Activated effector memory CD4-positive, alpha-beta T cell treated with anti-CD3 and anti-CD28 coated beads, Interleukin-2, amount 50 U/mL, for 16 hours (primary cell): ENCODE measurements around the gene SLFN13.
"Not testable (repeated sequence)": the region's sequence is repeated elsewhere in the genome, so short reads cannot be mapped to it uniquely, and the experiment has no call there.

ENCODE experiments used
- DNase-seq: peaks from one replicate; pipeline ENCODE4 v3.0.0-alpha.2; 2020

Gene SLFN13

DNA sequence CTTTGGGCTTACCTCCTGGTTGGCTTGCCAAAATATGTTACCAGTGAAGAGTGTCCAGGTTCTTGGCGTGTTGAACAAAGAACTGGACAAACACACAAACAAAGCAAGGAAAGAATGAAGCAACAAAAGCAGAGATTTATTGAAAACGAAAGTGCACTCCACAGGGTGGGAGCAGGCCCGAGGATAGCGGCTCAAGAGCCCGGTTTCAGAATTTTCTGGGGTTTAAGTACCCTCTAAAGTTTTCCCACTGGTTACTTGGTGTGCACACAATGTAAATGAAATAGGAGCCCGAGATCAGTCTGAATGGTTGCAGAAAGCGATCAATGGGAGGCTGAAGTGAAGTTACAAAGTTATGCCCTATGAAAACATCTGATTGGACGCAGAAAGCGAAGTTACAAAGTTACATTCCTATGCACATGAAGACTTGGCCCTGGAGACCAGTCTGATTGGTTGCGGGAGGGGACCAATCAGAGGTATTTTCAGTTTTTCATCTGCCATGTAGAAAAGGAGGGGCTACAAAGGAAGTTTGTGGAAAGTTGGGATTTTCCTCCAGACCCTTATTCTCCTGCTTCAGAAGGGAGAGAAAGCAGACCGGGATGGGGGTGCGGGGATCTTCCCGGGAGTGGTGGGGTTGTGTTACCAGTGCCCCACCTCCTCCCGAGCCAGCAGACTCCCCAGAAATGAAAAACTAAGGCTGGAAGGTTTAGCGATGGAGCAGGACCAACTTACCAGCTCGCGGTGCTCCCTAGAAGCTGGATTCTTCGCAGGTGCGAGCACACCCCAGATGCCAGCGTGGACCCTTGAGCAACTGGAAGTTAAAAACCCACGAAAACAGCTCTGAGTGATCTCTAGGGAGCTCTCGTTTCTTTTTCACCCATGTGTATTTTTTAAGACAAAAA lies 16.1 kb downstream of the SLFN13 start, which contains the start of gene SLFN12:
Gene SLFN12 (minus strand): TSS at position 325 of the 899 bp plus-strand sequence. CDS start 9,472 bp downstream, outside the sequence.
- peak; percentile 78 for DNase-seq

DNA sequence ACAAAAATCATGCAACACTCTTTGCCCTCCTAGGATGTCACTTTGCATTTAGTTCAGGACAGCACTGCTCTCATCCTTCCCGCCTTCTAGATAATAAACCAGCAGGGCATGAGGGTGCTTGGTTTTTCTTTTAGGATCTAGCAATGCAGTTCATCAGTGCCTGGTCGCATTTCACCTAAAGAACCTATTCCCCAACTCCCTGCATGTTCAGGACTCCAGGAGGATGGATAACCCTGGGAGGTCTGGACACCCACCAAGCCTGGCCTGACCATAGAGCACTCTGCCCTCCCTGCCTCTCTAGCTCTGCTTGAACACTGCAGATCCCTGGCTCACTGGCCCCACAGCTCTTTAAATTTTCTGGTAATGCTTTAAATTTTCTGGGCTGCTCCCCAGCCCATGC lies 18.9 kb downstream of the SLFN13 start:
- no peak for DNase-seq

DNA sequence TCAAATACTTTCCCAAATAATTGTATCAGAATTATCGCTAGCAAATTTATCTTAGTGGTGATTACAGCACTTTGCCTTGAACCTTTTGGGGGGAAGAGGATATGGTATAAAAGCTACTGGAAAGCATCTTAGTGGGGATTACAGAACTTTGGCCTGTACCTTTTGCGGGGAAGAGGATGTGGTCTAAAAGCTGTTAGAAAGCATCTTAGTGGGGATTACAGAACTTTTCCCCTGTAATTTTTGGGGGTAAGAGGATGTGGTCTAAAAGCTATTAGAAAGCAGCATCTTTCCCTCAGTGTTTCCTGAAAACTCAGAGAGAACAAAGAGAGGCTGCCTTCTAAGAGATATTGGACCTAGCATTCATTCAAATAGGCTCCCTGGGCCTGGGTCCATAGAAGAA lies 20.3 kb downstream of the SLFN13 start:
- DNase-seq: no peak

DNA sequence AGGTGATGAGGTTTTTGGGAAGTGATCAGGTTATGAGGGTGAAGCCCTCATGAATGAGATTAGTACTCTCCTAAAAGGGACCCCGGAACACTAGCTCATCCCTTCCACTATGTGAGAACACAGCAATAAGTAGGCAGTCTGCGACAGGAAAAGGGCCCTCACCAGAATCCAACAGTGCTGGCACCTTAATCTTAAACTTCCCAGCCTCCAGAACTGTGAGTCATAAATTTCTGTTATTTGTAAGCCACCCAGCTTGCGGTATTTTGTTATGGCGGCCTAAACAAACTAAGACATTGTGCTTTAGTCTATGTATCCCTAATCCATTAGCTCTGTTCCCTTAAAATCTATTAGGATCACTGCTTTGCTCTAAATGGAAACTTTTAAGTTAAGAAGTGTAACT lies 24.8 kb downstream of the SLFN13 start:
- DNase-seq: no peak

DNA sequence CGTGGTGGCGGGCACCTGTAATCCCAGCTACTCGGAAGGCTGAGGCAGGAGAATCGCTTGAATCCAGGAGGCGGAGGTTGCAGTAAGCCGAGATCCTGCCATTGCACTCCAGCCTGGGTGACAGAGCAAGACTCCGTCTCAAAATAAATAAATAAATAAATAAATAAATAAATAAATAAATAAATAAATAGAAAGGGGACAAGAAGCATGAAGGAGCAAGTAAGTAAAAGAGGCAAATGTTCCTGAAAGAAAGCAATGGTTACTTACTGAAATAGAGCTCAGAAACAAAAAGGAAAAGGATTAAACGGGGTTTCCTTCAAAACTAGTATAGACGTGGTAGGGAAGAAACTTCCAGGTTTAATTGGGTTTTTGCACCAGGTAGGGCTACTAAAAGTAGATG lies 27.5 kb downstream of the SLFN13 start:
- DNase-seq: not testable (repeated sequence)

DNA sequence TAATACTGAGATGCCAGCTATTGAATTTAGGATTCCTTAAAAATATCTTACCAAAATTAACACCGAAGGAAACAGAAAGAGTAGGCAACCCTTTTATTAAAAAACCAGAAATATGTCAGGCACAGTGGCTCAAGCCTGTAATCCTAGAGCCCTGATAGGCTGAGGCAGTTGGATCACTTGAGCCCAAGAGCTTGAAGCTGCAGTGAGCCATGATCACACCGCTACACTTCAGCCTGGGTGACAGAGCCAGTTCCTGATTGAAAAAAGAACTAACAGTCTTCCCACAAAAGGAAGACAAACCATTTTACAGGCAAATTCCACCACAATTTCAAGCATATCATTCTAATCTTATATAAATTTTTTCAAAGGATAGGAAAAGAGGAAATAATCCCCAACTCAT lies 31.9 kb downstream of the SLFN13 start:
- DNase-seq: no peak

DNA sequence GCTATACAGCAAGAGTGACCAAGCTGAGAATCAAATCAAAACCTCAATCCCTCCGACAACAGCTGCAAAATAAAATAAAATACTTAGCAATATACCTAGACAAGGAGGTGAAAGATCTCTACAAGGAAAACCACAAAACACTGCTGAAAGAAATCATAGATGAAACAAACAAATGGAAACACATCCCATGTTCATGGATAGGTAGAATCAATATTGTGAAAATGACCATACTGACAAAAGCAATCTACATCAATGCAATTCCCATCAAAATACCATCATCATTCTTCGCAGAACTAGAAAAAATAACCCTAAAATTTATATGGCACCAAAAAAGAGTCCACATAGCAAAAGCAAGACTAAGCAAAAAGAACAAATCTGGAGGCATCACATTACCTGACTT lies 33.9 kb downstream of the SLFN13 start:
- not testable (repeated sequence) for DNase-seq

DNA sequence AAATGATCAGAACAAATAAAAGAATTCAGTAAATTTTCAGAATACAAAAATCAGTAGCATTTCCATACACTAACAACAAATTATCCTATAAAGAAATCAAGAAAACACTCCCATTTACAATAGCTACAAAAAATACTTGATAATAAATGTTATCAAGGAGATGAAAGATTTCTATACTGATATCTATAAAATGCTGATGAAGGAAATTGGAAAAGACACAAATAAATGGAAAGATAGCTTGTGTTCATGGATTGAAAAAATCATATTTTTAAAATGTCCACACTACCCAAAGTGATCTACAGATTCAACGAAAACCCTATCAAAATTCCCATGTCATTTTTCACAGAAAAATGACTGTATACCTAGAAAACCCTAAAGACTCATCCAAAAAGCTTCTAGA lies 34.3 kb downstream of the SLFN13 start:
- no peak for DNase-seq

DNA sequence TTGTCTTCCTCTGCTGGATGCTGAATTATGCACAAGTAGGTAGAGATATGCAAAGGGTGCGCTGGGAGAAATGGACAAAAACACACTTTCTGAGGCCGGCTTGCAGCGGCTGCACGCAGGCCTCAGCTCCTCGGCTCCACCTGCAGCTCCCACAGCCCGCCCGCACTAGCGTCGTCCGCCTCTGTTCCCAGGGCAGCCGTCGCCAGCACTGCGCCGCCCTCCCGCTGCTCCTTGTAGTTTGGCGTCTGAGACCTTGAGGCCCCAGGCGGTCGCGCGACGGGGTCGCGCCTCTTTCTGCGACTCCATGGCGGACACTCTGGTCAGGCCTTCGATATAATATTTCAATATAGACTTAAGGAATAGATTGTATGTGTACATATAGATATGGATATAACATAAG lies 41.0 kb downstream of the SLFN13 start:
- DNase-seq: no peak

DNA sequence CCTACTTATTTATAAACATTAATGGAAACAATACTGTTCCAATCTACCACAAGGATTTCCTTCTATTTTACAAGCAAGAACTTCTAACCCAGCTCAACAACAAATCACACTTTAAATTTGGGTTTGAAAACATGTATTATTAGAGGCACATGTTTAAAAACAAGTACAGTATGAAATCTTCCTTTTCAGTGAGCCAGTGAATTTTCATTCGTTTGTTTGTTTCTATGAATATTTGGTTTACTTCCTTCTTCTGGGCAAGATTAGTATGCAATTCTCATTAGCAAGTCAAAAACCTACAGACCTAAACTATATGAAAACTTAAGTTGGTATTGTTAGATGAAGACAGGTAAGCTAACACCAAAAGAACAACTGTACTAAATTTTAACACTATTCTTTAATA lies 42.0 kb downstream of the SLFN13 start:
- no peak for DNase-seq

DNA sequence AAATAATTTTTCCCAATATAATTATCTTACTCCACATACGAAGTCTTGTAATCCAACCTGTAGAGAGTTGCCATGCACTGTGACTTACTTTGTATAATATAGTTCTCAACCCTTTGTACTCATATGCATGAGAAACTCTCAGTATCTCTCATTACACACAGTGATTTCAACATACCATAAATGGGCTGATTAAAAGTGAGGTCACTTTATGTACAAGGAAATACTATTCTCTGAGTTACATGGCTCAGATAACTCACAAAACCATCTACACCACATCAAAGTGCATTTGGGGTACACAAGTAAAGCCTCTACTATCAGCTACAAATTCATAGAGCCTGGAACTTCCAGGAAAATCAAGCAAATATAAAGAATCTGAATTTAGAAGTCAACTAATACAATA lies 44.2 kb downstream of the SLFN13 start:
- no peak for DNase-seq

DNA sequence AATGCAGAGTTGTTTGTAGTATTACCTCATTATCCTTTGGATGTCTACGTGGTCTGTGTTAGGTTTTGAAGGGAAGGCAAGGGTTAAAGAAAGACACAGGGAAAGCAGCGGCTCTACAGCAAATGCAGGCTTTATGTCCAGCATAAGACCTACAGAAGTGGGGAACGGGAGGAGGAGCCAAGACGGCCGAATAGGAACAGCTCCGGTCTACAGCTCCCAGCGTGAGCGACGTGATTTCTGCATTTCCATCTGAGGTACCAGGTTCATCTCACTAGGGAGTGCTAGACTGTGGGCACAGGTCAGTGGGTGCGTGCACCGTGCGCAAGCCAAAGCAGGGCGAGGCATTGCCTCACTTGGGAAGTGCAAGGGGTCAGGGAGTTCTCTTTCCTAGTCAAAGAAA lies 54.8 kb downstream of the SLFN13 start:
- not testable (repeated sequence) for DNase-seq

DNA sequence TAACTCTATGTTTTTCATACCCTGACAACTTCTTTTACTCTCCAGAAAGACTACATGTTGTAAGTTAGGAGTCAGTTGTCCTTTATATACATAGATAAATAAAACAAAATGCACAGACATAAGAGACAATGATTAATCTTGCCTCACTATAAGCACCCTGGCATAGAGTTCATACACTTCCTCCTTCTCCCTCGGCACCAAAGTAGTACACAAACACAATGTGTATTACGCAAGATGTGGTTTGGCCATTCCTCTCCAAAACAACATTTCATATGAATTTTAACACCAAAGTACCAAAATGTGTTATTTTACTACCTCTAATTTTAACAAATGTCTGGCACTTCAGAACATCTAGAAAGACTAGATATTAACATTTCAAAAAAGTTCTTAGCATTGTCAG lies 57.9 kb downstream of the SLFN13 start:
- DNase-seq: no peak

DNA sequence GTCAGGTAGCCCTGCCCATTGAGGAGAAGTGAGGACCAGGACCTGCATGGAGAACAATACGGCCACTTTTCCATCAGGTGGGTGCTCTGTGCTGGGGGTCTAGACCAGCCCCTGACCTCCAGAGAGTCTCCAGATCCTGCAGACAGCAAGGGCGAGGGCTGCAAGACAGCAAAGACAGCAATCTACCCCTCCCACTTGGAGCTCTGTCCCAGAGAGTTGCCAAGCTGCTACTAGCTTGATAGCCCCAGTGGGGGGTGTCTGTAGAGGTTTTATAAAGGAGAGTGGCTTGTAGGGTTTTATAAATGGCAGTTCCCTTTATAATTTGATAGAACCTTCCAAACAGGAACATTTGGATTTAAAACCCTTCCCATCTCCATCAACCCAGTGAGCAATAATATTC lies 58.4 kb downstream of the SLFN13 start:
- DNase-seq: no peak

DNA sequence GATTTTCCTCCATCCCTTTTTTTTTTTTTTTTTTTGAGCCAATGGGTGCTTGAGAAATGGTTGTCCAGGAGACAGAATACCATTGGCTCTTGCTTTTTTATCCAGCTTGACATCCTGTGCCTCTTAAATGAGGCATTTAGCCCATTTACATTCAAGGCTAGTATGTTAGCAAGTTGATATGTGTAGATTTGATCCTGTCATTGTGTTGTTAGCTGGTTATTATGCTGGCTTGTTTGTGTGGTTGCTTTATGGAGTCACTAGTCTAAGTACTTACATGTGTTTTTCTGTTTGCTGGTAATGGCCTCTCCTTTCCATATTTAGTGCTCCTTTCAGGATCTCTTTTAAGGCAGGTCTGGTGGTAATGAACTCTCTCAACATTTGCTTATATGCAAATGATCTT lies 61.1 kb downstream of the SLFN13 start:
- no peak for DNase-seq
